Thyroid gland (tissue), 4 donors: ENCODE measurements around the gene INAVA. TPM values are rescaled to one million over a fixed set of nuclear protein-coding genes. Genes with fewer than 3 reads are reported as not detected.
"Not testable (repeated sequence)": the region's sequence is repeated elsewhere in the genome, so short reads cannot be mapped to it uniquely, and the experiment has no call there.

Experiments used
- DNase-seq, 2 donors: peaks; one replicate each; pipeline ENCODE4 v3.0.0-alpha.2; 2019
- H3K27ac ChIP-seq, 3 donors: fragments of 200-600 bp; sonication (generic); 1 replicate in 2 of 3; 2 replicates in 1 of 3; pipeline ENCODE4 v1.5.1; 2016 to 2019; ENCODE audit warnings: mild to moderate bottlenecking in 1 of 3, moderate library complexity in 1 of 3
- H3K27me3 ChIP-seq: fragments of 200-600 bp; sonication (generic); one replicate; pipeline ENCODE4 v1.5.1; 2019
- H3K36me3 ChIP-seq, 2 donors: fragments of 200-600 bp; sonication (generic); one replicate each; pipeline ENCODE4 v1.5.1; 2016 to 2019
- H3K4me1 ChIP-seq, 2 donors: fragments of 200-600 bp; sonication (generic); one replicate each; pipeline ENCODE4 v1.5.1; 2017 to 2019
- H3K4me3 ChIP-seq, 3 donors: fragments of 200-600 bp; sonication (generic); replicated peaks in 1 of 3; 1 replicate in 2 of 3; 2 replicates in 1 of 3; pipeline ENCODE4 v1.5.1; 2016; ENCODE audit warnings: mild to moderate bottlenecking in 1 of 3
- H3K9me3 ChIP-seq: fragments of 200-600 bp; sonication (generic); one replicate; pipeline ENCODE4 v1.5.1; 2017
- CTCF ChIP-seq, 6 experiments: fragments of 200-600 bp in 3 of 6; fragments of 450-650 bp in 3 of 6; sonication (generic) in 3 of 6; IDR thresholded peaks; one replicate each; pipeline ENCODE4 v1.5.1; 2016 to 2019; ENCODE audit warnings: antibody characterized with exemption in 6 of 6, mild to moderate bottlenecking in 2 of 6, inconsistent platforms in 1 of 6, moderate library complexity in 1 of 6
- POLR2A ChIP-seq, 2 donors: fragments of 450-650 bp; IDR thresholded peaks; one replicate each; pipeline ENCODE4 v1.6.1; 2017; ENCODE audit warnings: antibody characterized with exemption in 2 of 2, mild to moderate bottlenecking in 2 of 2, moderate library complexity in 1 of 2
- WGBS, 2 donors: methylation state at CpG; one replicate each; pipeline ENCODE4 v1.1.5; 2017; 5-methylcytosine and 5-hydroxymethylcytosine counted together
- intact Hi-C: fragments of 100-400 bp; cut with DNase I; formaldehyde crosslinking; loops from one replicate; pipeline ENCODE4 v1.15.1; 2023
- total RNA-seq, 4 donors: library from RNA; depleted of rRNA; stranded (reverse); fragments of >200 nt; gene quantifications; one replicate each; pipeline ENCODE4 v1.2.3, GENCODE V29; 2016

INAVA gene
- total RNA-seq, 4 donors from 2014 or later = 0.27 TPM; not detected in 3

- Histone ChIP-seq H3K9me3 (no peaks in the 10 kb centered on the region), H3K27me3 (no peaks in the 10 kb centered on the region), H3K4me3 (no peak overlapping the region), H3K27ac (no peak overlapping the region), H3K36me3 (no peaks in the 10 kb centered on the region), H3K4me1 (no peaks in the 10 kb centered on the region)
- intact Hi-C loops = no loop called here
- no peak for TF ChIP-seq CTCF (IDR thresholded peaks at IDR 0.05)
- TF ChIP-seq POLR2A (IDR thresholded peaks at IDR 0.05) = no peak
- DNase-seq = no peak
- 95 to 97% methylated on average over 13 of the region's 13 CpGs for WGBS, 2 donors
Observed at GRCh38 chr1:200934676-200935245, 40.1 kb downstream of the INAVA start.

GRCh38 chr1:200935286-200935962 lies 40.7 kb downstream of the INAVA start:
- H3K4me3 ChIP-seq, H3K27ac ChIP-seq, H3K4me1 ChIP-seq, DNase-seq, H3K36me3 ChIP-seq, H3K9me3 ChIP-seq, H3K27me3 ChIP-seq, intact Hi-C loops: not testable (repeated sequence)
- 93 to 97% methylated on average over 18 of the region's 18 CpGs for WGBS, 2 donors

GRCh38 chr1:200938955-200939354 lies 44.3 kb downstream of the INAVA start:
- 63 to 65% methylated on average over 4 of the region's 4 CpGs for WGBS, 2 donors
- Histone ChIP-seq H3K36me3 (no peaks in the 10 kb centered on the region), H3K9me3 (no peaks in the 10 kb centered on the region), H3K4me3 (no peak overlapping the region), H3K27ac (no peak overlapping the region), H3K27me3 (no peaks in the 10 kb centered on the region), H3K4me1 (no peaks in the 10 kb centered on the region)
- intact Hi-C loops = no loop called here
- DNase-seq = no peak
- no peak for TF ChIP-seq CTCF (IDR thresholded peaks at IDR 0.05)
- TF ChIP-seq POLR2A (IDR thresholded peaks at IDR 0.05) = no peak

GRCh38 chr1:200945111-200945510 lies 50.4 kb downstream of the INAVA start:
- Histone ChIP-seq H3K27ac (no peak overlapping the region), H3K36me3 (no peaks in the 10 kb centered on the region), H3K4me3 (no peak overlapping the region), H3K4me1 (no peaks in the 10 kb centered on the region), H3K9me3 (no peaks in the 10 kb centered on the region), H3K27me3 (no peaks in the 10 kb centered on the region)
- intact Hi-C loops = no loop called here
- no peak for DNase-seq
- WGBS, 2 donors = 73% methylated on average over 3 of the region's 3 CpGs
- no peak for TF ChIP-seq CTCF (IDR thresholded peaks at IDR 0.05)
- TF ChIP-seq POLR2A (IDR thresholded peaks at IDR 0.05) = no peak

- H3K4me1 ChIP-seq = no peaks in the 10 kb centered on the region
- no peak for TF ChIP-seq CTCF (IDR thresholded peaks at IDR 0.05)
- no peak for TF ChIP-seq POLR2A (IDR thresholded peaks at IDR 0.05)
- WGBS, 2 donors = 93 to 99% methylated on average over 3 of the region's 3 CpGs
Observed at GRCh38 chr1:200947059-200947566, 52.4 kb downstream of the INAVA start.

More at GRCh38 chr1:200947059-200947566, 52.4 kb downstream of the INAVA start:
- intact Hi-C loops = no loop called here
- no peak for DNase-seq
- no peaks in the 10 kb centered on the region for H3K36me3 ChIP-seq
- H3K4me3 ChIP-seq = no peak overlapping the region
- H3K27me3 ChIP-seq = no peaks in the 10 kb centered on the region
- H3K27ac ChIP-seq = no peak overlapping the region
- no peaks in the 10 kb centered on the region for H3K9me3 ChIP-seq
